K562 (cell line): ENCODE measurements around the gene PLPP7. TPM values are rescaled to one million over a fixed set of nuclear protein-coding genes. Genes with fewer than 3 reads are reported as not detected.

Source experiments
- ARHGAP35 ChIP-seq: fragments of 450-650 bp; IDR thresholded peaks from 2 replicates; pipeline ENCODE4 v1.6.1; 2018; ENCODE audit not compliant: partially characterized antibody
- CBFB ChIP-seq: sonication (generic); formaldehyde crosslinking; IDR thresholded peaks from 2 replicates; pipeline ENCODE4 v1.4.0; 2020; ENCODE audit warnings: mild to moderate bottlenecking, missing genetic modification reagents
- CSDE1 ChIP-seq, 2 experiments: fragments of 450-650 bp; IDR thresholded peaks; 2 replicates each; pipeline ENCODE4 v1.6.1; 2016; ENCODE audit warnings: mild to moderate bottlenecking in 1 of 2
- DEAF1 ChIP-seq: fragments of 450-650 bp; formaldehyde crosslinking; IDR thresholded peaks from 2 replicates; pipeline ENCODE4 v1.4.0; 2020; ENCODE audit warnings: mild to moderate bottlenecking, moderate library complexity
- ELF4 ChIP-seq: fragments of 450-650 bp; formaldehyde crosslinking; IDR thresholded peaks from 2 replicates; pipeline ENCODE4 v1.4.0; 2022; ENCODE audit warnings: missing genetic modification characterization
- ELK3 ChIP-seq: fragments of 450-650 bp; formaldehyde crosslinking; IDR thresholded peaks from 2 replicates; pipeline ENCODE4 v1.4.0; 2020; ENCODE audit warnings: mild to moderate bottlenecking
- GTF2E2 ChIP-seq: fragments of 200-800 bp; sonication (Bioruptor generic); IDR thresholded peaks from 2 replicates; pipeline ENCODE4 v1.6.1; 2016; ENCODE audit warnings: missing genetic modification characterization, missing compliant biosample characterization
- GTF2F1 ChIP-seq: IDR thresholded peaks from 2 replicates; pipeline ENCODE4 v1.6.1; 2011; ENCODE audit warnings: low read depth, low read length, improper control_type of control experiment
- HDAC2 ChIP-seq: fragments of 450-650 bp; IDR thresholded peaks from 2 replicates; pipeline ENCODE4 v1.6.1; 2016; ENCODE audit warnings: mild to moderate bottlenecking
- NR4A1 ChIP-seq, 2 experiments: fragments of 250-450 bp in 1 of 2; fragments of 450-650 bp in 1 of 2; sonication (Bioruptor Pico) in 1 of 2; IDR thresholded peaks; 2 replicates each; pipeline versions ENCODE4 v1.4.0 to v1.6.1; 2016 to 2020; ENCODE audit warnings: mild to moderate bottlenecking in 2 of 2, missing compliant biosample characterization in 1 of 2, missing genetic modification characterization in 1 of 2, moderate library complexity in 1 of 2
- PRMT5 ChIP-seq: sonication (generic); formaldehyde crosslinking; IDR thresholded peaks from 2 replicates; pipeline ENCODE4 v1.5.0; 2020; ENCODE audit warnings: missing genetic modification reagents
- RAD21 ChIP-seq, 2 experiments: fragments of 250-450 bp in 1 of 2; fragments of 450-650 bp in 1 of 2; sonication (Bioruptor Pico) in 1 of 2; formaldehyde crosslinking in 1 of 2; IDR thresholded peaks in 1 of 2; conservative IDR thresholded peaks in 1 of 2; 2 replicates each; pipeline versions ENCODE4 v1.4.0 to v1.8.0; 2020 to 2022; ENCODE audit warnings: mild to moderate bottlenecking in 2 of 2, moderate library complexity in 1 of 2
- RBM15 ChIP-seq: fragments of 200-400 bp; formaldehyde crosslinking; IDR thresholded peaks from 2 replicates; pipeline ENCODE4 v1.6.1; 2018; ENCODE audit warnings: mild to moderate bottlenecking, low read length, moderate library complexity; ENCODE audit not compliant: insufficient read depth
- RFX7 ChIP-seq: fragments of 250-450 bp; sonication (Bioruptor Pico); IDR thresholded peaks from 2 replicates; pipeline ENCODE4 v1.5.1; 2021; ENCODE audit warnings: mild to moderate bottlenecking
- RNF219 ChIP-seq: fragments of 250-450 bp; sonication (Bioruptor Pico); IDR thresholded peaks from 2 replicates; pipeline ENCODE4 v1.5.0; 2022; ENCODE audit warnings: mild to moderate bottlenecking
- SLC30A9 ChIP-seq: fragments of 250-450 bp; sonication (Bioruptor Pico); IDR thresholded peaks from 2 replicates; pipeline ENCODE4 v1.8.0; 2022; ENCODE audit warnings: mild to moderate bottlenecking, moderate library complexity
- SMAD3 ChIP-seq: fragments of 450-650 bp; formaldehyde crosslinking; conservative IDR thresholded peaks from 2 replicates; pipeline ENCODE4 v1.4.0; 2020; ENCODE audit warnings: mild to moderate bottlenecking
- SMARCA4 ChIP-seq: fragments of 450-650 bp; IDR thresholded peaks from 2 replicates; pipeline ENCODE4 v1.6.1; 2016
- SMARCC2 ChIP-seq: fragments of 450-650 bp; IDR thresholded peaks from 2 replicates; pipeline ENCODE4 v1.6.1; 2017; ENCODE audit warnings: antibody characterized with exemption, moderate library complexity, mild to moderate bottlenecking, low read depth
- THAP7 ChIP-seq: fragments of 250-450 bp; sonication (Bioruptor Pico); IDR thresholded peaks from 2 replicates; pipeline ENCODE4 v1.5.0; 2021
- WHSC1 ChIP-seq: IDR thresholded peaks from one replicate; pipeline ENCODE4 v1.6.1; 2012; ENCODE audit warnings: low read length, control low read depth, inconsistent platforms
- XRCC4 ChIP-seq: IDR thresholded peaks from one replicate; pipeline ENCODE4 v1.6.1; 2011; ENCODE audit not compliant: insufficient read depth, insufficient read length; ENCODE audit errors: extremely low read depth
- ZC3H4 ChIP-seq: sonication (generic); formaldehyde crosslinking; IDR thresholded peaks from 2 replicates; pipeline ENCODE4 v1.9.0; 2021; ENCODE audit warnings: missing genetic modification reagents, borderline replicate concordance
- ZNF134 ChIP-seq: fragments of 250-450 bp; sonication (Bioruptor Pico); conservative IDR thresholded peaks from 2 replicates; pipeline ENCODE4 v1.4.0; 2020
- ZNF584 ChIP-seq: fragments of 200-800 bp; sonication (Bioruptor generic); IDR thresholded peaks from 2 replicates; pipeline ENCODE4 v1.6.1; 2016; ENCODE audit warnings: low read depth, mild to moderate bottlenecking, missing genetic modification characterization, missing compliant biosample characterization
- polyA plus RNA-seq, 8 experiments: library from polyadenylated mRNA; depleted of rRNA in 4 of 8; stranded (reverse) in 5 of 8; unstranded in 3 of 8; fragments of >200 nt; fragmentation: Nextera tagmentation in 2 of 8; fragmentation: Illumina TruSeq in 1 of 8; extraction: Ambion mirVana in 2 of 8; extraction: Trizol in 1 of 8; gene quantifications; 2 replicates each; pipeline versions ENCODE4 v1.2.1 to v1.2.3, GENCODE V29; 2011 to 2014; ENCODE audit warnings: inconsistent platforms in 1 of 8, missing spikeins in 1 of 8
- total RNA-seq, 7 experiments: library from RNA; depleted of rRNA in 6 of 7; stranded (reverse); fragments of >200 nt in 6 of 7; fragmentation: Illumina TruSeq in 2 of 7; extraction: Trizol in 2 of 7; gene quantifications; 2 replicates each; pipeline versions ENCODE4 v1.2.1 to v1.2.3, GENCODE V29; 2011 to 2021; ENCODE audit warnings: low replicate concordance in 1 of 7

PLPP7 gene
- total and polyA plus RNA-seq, 9 of the 15 experiments (the other 6 are each of a cell fraction or from before 2014, with no cell fraction given), result 0.09 to 0.93 (median 0.18) TPM; not detected in 4

GRCh38 chr9:131330814-131331600, 41.5 kb downstream of the PLPP7 start (continued):
- TF ChIP-seq DEAF1 (CRISPR knock-in tag) (no peak), ELK3 (CRISPR knock-in tag) (no peak), SLC30A9 (no peak), HDAC2 (peak; percentile 92; the same call in 1 of the 2 replicates), ZNF134 (CRISPR knock-in tag) (no peak), GTF2E2 (tag) (peak; percentile 48; the same call in 1 of the 2 replicates), RNF219 (CRISPR knock-in tag) (no peak), SMAD3 (CRISPR knock-in tag) (peak; percentile 82), RBM15 (no peak), ZNF584 (CRISPR knock-in tag) (peak; percentile 87; the same call in 1 of the 2 replicates), PRMT5 (CRISPR knock-in tag) (no peak), ELF4 (CRISPR knock-in tag) (peak; percentile 92), CBFB (CRISPR knock-in tag) (no peak), RFX7 (CRISPR knock-in tag) (no peak), SMARCA4 (peak; percentile 99), ZC3H4 (CRISPR knock-in tag) (no peak), SMARCC2 (peak; percentile 96), THAP7 (no peak), NR4A1 (CRISPR knock-in tag; IDR thresholded peaks at IDR 0.05) (no peak), NR4A1 (tag; IDR thresholded peaks at IDR 0.05) (peak; percentile 82), GTF2F1 (no peak), ARHGAP35 (no peak), XRCC4 (no peak), RAD21 (CRISPR knock-in tag; conservative IDR thresholded peaks at IDR 0.05 in 1 of 2, IDR thresholded peaks at IDR 0.05 in 1 of 2) (no peak), CSDE1 (IDR thresholded peaks at IDR 0.05) (no peak), WHSC1 (no peak)
